ENCODE results near the gene HERC2.
"Not testable (repeated sequence)": the region's sequence is repeated elsewhere in the genome, so short reads cannot be mapped to it uniquely, and the experiment has no call there.

The HERC2 gene

GRCh38 chr15:28274635-28275034 lies 47.3 kb downstream of the HERC2 start:
- no peak for DNase-seq

GRCh38 chr15:28273873-28274610 lies 47.9 kb downstream of the HERC2 start:
- DNase-seq, result no peak

GRCh38 chr15:28273468-28273867 lies 48.5 kb downstream of the HERC2 start:
- DNase-seq, result no peak

GRCh38 chr15:28272587-28272986 lies 49.4 kb downstream of the HERC2 start:
- no peak for DNase-seq

- no peak for DNase-seq
Observed at GRCh38 chr15:28271697-28272260, 50.2 kb downstream of the HERC2 start.

- DNase-seq, result no peak
Observed at GRCh38 chr15:28269097-28269496, 52.9 kb downstream of the HERC2 start.

GRCh38 chr15:28267727-28268126 lies 54.3 kb downstream of the HERC2 start:
- DNase-seq, result no peak

- DNase-seq, result no peak
Observed at GRCh38 chr15:28265334-28266019, 56.5 kb downstream of the HERC2 start.

- no peak for DNase-seq
Observed at GRCh38 chr15:28264166-28264565, 57.8 kb downstream of the HERC2 start.

GRCh38 chr15:28262438-28262837 lies 59.5 kb downstream of the HERC2 start:
- no peak for DNase-seq

- DNase-seq, result no peak
Observed at GRCh38 chr15:28260722-28261121, 61.3 kb downstream of the HERC2 start.

GRCh38 chr15:28260317-28260716 lies 61.7 kb downstream of the HERC2 start:
- DNase-seq, result no peak

GRCh38 chr15:28255965-28256364 lies 66.0 kb downstream of the HERC2 start:
- no peak for DNase-seq

- no peak for DNase-seq
Observed at GRCh38 chr15:28252831-28253230, 69.1 kb downstream of the HERC2 start.

- no peak for DNase-seq
Observed at GRCh38 chr15:28246605-28247004, 75.4 kb downstream of the HERC2 start.

- no peak for DNase-seq
Observed at GRCh38 chr15:28243901-28244300, 78.1 kb downstream of the HERC2 start.

- no peak for DNase-seq
Observed at GRCh38 chr15:28243399-28243798, 78.6 kb downstream of the HERC2 start.

GRCh38 chr15:28238296-28238695 lies 83.7 kb downstream of the HERC2 start:
- not testable (repeated sequence) for DNase-seq

- DNase-seq, result not testable (repeated sequence)
Observed at GRCh38 chr15:28231743-28232142, 90.2 kb downstream of the HERC2 start.

GRCh38 chr15:28231336-28231735 lies 90.6 kb downstream of the HERC2 start:
- DNase-seq, result not testable (repeated sequence)

GRCh38 chr15:28228990-28229640 lies 92.9 kb downstream of the HERC2 start:
- DNase-seq, result not testable (repeated sequence)

GRCh38 chr15:28228096-28228495 lies 93.9 kb downstream of the HERC2 start:
- no peak for DNase-seq

GRCh38 chr15:28227303-28227702 lies 94.7 kb downstream of the HERC2 start:
- DNase-seq, result not testable (repeated sequence)

- not testable (repeated sequence) for DNase-seq
Observed at GRCh38 chr15:28222612-28223011, 99.4 kb downstream of the HERC2 start.

Data from AML-193 (cell line).